Prostate gland (tissue), 2 donors: ENCODE measurements around the gene NMNAT1.
A peak's percentile ranks its signal among the peaks of the same experiment; 100 is the strongest.

ENCODE experiments used
- POLR2AphosphoS5 ChIP-seq: sonication (generic); formaldehyde crosslinking; IDR thresholded peaks from one replicate; pipeline ENCODE4 v1.6.1; 2017; ENCODE audit warnings: antibody characterized with exemption
- TF ChIP-seq, protein P1 (sequence below), 4 experiments: fragments of 200-600 bp in 2 of 4; fragments of 450-650 bp in 2 of 4; sonication (generic) in 2 of 4; IDR thresholded peaks; 1 replicate in 3 of 4; 2 replicates in 1 of 4; pipeline ENCODE4 v1.5.1; 2016 to 2019; ENCODE audit warnings: antibody characterized with exemption in 4 of 4, mild to moderate bottlenecking in 2 of 4, moderate library complexity in 2 of 4

DNA sequence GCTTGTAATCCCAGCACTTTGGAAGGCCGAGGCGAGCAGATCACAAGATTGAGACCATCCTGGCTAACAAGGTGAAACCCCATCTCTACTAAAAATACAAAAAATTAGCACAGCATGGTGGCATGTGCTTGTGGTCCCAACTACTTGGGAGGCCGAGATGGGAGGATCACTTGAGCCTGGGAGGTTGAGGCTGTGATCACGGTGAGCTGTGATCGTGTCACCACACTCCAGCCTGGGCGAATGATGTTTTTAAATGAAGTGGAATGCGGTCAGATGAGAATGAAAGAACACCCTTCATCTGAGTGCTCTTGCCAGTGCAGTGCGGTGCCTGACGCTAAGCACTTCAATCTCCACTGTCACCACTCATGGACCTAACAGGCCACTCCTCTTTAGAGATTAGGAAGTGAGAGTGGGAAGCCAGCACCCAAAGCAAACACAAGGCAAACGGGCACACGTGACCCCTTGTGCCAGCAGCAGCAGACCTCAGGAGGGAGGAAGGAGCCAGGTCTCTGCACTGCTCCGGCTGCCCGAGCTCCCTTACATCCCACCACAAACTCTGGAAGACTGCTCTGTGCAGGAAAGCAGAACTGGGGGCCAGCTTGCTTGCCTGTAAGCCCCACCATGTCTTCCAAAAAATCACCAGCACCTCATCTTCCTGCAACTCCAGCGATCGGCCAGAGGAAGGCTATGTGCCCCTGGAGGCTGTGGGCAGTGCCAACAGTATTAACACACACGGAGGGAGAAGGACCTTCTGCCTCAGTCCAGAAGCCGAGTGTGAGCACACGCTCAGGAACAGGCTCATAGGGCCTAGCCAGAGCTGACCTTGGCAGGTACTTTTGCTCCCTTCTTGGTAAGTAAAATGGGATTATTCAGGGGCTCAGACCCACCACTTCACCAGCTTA is 42.9 kb upstream of the NMNAT1 start:
- TF ChIP-seq, protein P1, sequence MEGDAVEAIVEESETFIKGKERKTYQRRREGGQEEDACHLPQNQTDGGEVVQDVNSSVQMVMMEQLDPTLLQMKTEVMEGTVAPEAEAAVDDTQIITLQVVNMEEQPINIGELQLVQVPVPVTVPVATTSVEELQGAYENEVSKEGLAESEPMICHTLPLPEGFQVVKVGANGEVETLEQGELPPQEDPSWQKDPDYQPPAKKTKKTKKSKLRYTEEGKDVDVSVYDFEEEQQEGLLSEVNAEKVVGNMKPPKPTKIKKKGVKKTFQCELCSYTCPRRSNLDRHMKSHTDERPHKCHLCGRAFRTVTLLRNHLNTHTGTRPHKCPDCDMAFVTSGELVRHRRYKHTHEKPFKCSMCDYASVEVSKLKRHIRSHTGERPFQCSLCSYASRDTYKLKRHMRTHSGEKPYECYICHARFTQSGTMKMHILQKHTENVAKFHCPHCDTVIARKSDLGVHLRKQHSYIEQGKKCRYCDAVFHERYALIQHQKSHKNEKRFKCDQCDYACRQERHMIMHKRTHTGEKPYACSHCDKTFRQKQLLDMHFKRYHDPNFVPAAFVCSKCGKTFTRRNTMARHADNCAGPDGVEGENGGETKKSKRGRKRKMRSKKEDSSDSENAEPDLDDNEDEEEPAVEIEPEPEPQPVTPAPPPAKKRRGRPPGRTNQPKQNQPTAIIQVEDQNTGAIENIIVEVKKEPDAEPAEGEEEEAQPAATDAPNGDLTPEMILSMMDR (IDR thresholded peaks at IDR 0.05), result no peak
- TF ChIP-seq POLR2AphosphoS5, result peak; percentile 85
